Activated CD8-positive, alpha-beta memory T cell treated with anti-CD3 and anti-CD28 coated beads, Interleukin-2, amount 50 U/mL, for 24 hours (primary cell): ENCODE results near the gene ERCC5.

Experiments
- DNase-seq: peaks from one replicate; pipeline ENCODE4 v3.0.0-alpha.2; 2020; ENCODE audit errors: extremely low read depth

Gene ERCC5

DNA sequence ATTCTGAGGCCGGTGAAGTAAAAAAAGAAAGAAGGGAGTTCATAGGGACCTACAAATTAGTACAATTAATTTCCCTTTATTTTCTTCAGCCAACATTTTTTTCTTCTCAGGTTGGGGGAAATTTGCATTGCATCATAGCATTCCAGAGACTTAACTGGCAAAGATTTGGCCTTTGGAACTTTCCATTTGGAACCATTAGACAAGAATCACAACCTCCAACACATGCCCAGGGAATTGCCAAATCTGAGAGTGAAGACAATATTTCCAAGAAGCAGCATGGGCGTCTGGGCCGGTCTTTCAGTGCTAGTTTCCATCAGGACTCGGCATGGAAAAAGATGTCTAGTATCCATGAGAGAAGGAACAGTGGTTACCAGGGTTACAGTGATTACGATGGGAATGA lies 6.4 kb upstream of the ERCC5 start:
- DNase-seq: no peak

DNA sequence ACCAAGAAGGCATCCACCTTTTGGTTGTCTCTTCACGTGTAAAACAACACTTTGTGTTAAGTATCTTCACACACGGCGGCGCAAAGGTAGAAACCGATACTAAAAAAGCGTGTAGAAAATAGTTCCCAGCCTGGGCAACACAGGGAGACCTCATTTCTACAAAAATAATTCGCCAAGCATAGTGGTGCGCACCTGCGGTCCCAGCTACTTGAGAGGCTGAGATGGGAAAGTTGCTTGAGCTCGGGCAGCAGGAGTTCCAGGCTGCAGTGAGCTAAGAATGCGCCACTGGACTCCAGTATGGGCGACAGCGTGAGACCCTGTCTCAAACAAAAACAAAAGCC lies 573 bp upstream of the ERCC5 start:
- no peak for DNase-seq

DNA sequence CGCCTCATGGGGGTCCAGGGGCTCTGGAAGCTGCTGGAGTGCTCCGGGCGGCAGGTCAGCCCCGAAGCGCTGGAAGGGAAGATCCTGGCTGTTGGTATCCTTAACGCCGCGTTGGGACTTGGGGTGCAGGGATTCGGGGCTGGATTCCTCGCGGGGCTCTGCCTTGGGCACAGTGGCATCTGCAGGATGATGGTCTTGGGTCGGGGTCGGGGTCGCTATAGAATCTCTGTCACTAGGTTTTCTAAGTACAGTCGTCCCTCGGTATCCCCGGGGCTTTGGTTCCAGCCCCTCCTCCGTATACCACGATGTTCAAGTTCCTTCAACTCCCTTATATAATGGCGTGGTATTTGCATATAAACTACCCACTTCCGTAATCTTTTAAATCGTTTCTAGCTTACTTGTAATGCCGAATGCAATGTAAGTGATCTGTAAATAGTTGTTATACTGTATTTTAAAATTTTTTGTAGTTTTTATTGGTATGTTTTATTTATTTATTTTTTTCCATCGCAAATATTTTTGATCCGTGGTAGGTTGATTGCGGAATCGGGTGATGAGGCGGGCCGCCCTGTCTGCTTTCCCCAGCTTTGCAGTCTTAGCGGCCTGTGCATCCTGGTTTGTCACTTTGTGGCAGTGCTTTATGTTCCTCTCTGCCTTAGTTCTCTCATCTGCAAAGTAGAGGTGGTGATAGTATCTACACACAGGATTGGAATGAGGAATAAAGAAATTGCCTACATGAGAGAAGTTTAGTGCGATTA lies 606 bp downstream of the ERCC5 start:
- peak; percentile 8 for DNase-seq

DNA sequence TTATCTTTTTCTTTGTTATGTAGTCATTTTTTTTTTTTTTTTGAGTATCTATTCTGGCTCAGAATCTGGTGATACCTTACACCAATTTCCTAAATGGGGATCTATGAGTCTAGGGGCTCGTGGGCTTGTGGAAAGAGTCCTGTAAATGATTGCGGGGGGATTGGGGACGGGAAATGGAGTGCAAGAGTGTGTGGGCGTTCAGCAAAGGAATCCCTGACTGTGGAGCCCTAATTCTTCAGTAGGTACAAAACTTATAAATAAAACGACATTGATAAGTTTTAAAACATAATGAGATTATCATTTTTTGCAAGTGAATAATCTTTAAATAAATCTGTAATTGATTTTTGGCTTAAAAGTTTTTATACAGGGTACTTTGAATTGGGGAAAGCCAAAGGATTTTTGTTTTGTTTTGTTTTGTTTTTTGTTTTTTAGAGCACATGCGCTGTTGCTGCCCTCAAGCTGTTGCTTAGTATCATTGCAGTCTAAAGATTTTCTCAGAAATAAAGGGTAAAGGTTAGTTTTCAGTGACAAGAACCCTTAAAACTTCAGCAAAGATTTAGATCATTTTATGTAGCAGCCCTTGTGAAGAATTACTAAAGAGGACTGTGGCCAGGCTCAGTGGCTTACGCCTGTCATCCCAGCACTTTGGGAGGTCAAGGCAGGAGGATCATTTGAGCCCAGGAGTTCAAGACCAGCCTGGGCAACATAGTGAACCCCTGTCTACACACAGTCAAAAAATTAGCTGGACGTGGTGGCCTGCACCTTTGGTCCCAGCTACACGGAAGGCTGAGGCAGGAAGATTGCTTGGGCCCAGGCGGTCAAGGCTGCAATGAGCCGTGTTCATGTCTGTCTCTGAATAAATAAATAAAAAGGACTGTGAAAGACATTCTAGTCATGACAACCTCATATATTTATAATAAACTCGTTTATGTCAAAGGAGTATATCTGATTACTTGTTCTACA lies 1.7 kb downstream of the ERCC5 start:
- no peak for DNase-seq

DNA sequence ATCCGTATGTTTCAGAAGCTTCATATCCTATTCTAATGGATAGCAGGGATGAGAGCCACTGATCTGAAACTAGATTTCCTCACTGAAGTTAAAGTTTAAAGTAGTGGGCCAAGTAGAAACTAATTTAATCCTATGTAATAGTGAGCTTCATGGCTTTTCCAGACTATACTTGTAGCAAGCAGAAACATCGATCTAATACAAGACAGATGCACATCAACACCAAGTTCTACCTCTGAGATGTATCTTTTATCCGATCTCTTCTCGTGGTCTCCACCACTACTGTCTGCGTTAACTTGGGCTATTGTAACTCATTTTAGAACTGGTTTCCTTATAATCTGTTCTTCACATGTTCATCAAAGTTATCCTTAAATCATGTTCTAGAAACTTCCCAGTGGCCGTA lies 3.1 kb downstream of the ERCC5 start:
- no peak for DNase-seq

DNA sequence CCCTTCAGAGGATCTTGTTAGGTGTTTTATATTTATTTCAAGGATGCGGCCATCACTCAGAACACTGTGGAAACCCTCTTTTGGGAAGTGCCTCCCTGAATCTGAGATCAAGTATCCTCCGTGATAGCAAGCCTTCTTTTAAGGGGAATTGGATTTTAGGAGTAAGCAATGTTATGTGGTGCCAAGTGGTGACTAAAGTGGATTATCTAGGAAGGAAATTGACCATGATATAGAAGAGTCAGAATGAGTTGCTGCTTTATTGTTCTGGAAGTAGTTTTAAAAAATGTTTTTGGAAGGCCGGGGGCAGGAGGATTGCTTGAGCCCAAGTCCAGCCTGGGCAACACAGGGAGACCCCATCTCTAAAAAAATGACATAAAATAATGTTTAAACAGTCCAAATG lies 6.7 kb downstream of the ERCC5 start:
- DNase-seq: no peak

DNA sequence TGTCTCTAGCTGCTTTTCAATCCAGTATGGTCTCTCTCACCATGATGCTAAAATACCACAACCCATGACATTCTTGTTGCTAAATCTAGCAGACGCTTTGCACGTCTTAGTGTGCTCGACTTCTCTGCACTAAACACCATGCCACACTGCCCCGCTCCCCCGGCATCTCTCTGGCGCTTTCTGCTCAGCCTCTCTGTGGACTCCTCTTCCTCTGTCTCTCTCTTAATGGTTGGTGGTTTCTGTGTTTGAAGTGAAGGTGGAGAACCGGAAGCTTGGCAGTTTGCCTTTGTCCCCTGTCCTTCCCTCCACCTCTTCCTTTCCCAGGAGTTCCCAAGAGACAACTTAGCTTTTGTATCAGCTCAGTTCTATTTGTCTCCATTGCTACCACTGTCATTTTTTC lies 8.8 kb downstream of the ERCC5 start:
- DNase-seq: no peak

DNA sequence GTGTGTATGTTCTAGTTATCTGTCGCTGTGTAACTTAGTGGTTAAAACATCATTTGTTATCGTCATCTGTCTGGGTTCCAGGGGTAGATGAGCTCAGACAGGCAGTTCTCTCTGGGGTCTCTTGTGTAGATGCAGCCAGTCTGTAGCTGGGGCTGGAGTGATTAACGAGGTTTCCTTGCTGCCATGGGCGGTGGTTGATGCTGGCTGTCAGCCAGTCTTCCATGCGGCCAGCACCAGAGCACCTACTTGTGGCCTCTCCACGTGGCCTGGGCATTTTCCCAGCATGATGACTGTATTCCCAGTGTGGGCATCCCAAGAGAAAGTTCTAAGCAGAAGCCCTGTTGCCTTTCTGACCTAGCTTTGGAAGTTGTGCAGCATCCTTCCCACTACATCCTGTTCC lies 10.7 kb downstream of the ERCC5 start:
- no peak for DNase-seq

DNA sequence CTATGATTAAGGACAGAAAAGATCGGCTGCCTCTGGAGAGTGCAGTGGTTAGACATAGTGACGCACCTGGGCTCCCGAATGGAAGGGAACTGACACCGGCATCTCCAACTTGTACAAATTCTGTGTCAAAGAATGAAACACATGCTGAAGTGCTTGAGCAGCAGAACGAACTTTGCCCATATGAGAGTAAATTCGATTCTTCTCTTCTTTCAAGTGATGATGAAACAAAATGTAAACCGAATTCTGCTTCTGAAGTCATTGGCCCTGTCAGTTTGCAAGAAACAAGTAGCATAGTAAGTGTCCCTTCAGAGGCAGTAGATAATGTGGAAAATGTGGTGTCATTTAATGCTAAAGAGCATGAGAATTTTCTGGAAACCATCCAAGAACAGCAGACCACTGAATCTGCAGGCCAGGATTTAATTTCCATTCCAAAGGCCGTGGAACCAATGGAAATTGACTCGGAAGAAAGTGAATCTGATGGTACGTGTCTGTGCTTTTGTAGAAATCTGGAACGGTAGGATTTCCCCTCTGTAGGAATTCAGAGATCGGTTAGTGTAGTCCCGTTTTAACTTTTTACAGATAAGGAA lies 16.9 kb downstream of the ERCC5 start:
- no peak for DNase-seq

DNA sequence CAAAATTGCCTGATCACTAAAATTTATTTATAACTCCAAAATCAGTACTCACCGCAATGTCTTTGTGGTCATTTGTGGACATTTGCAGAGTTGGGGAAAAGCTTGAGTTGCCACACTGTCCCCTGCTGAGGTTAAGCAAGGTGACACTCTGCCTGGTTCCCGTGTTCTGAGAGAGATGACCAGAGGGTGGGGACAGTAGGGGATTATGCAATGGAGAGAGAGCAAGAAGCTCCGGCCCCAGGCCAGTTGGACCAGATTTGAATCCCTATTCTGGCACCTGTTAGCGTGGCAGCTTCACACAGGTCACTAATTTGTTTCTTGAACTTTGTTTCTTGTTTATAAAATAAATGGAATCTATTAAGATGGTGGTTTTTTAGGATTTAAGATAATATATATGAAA lies 17.8 kb downstream of the ERCC5 start:
- DNase-seq: no peak

DNA sequence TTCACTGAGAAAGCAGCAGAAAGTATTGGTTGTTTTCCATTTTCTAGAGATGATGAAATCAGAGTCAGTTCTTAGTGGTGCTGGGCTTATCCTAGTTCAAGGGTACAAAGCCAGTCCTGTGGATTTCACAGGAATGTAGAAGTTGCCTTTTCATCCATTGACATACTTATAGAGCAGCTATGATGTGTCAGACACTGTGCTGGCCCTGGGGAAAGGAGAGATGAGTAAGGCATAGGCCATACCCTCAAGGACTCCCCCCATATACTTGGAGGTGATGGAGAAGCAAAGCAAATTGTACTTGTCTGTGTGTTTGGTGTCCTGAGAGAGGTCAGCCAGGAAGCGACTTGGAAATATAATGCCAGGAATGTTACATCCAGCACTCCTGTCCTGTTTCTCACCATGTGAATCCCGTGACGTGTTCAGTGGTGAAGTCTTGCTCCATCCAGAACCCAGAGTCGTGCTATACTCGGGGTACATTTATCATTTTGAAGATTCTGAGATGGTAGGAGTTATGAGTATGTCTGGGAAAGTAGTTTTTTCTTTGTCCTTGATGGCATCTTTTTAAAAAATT lies 22.6 kb downstream of the ERCC5 start:
- no peak for DNase-seq

DNA sequence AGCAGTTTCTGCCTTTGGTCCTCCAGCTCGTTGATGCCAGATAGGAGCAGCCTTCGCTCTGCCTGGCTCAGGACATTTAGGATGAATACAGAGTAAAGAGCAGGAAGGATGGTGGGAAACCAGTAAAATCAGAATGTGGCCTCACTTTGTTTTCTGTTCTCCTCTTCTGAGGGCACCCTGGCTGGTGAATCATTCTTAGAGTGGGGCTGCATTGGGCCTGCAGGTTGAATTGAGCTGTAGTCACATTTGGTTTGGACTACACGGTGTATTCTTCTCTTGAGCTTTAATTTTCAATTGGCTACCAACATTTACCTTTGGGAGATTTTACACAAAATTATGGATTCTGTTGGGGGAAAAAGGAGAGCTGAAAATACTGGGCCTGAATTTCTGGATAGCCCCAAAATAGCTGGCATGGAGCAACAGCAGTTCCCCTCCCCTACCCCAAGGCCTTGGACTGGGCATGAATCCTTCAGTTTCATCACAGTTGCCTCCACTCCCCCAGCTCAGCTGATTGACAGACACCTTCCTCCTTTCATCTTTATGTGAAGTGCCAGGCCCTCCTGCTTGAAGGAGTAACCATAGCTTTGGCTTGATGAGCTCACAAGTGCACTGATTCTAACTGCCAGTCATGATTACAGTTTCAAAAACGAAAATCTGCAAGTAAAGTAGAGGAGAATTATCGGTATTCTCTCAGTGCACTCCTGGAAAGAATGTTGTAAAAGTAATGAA lies 24.3 kb downstream of the ERCC5 start:
- no peak for DNase-seq

DNA sequence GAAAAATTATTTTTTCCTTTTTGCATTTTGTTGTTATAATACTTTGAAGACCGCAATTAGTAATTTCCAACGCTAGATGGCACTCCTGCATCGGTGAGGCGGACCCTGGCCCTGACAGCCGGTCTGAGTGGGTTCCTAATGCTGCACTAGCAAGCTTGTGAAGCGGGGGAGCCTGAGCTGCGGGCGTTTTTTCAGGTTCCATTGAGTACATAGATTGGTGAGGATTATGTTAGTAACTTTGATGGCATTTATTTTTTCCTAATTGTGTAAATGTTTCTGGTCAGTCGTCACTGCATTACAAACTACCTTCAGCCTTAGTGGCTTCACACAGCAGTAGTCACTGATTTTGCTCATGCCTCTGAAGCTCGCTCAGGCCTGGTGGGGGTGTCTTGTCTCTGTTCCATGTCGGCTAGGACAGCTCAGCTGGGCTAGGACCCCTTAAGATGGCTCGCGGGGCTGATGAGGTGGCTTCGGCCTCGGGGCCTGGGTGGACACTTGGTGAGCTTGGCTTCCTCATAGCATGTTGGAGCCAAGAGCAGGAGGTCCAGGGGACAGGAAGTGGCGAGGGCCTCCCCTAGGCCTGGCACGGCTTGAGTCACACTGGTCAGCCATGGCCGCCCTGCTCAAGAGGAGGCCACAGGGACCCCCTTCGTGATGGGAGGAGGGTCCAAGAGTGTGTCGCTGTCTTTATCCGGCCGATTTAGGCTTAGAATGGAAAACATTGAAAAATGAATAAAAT lies 25.0 kb downstream of the ERCC5 start:
- DNase-seq: no peak

DNA sequence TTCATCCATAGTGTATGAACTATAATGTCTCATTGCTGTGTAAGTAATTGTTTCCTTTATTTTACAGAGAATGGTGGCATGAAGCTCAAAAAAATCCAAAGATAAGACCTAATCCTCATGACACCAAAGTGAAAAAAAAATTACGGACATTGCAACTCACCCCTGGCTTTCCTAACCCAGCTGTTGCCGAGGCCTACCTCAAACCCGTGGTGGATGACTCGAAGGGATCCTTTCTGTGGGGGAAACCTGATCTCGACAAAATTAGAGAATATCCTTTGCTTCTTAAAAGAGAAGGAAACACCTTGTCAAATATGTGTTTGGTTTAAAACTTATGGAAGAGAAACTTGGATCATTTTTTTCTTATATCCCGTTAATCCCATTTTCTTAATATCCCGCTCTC lies 26.3 kb downstream of the ERCC5 start:
- DNase-seq: no peak

DNA sequence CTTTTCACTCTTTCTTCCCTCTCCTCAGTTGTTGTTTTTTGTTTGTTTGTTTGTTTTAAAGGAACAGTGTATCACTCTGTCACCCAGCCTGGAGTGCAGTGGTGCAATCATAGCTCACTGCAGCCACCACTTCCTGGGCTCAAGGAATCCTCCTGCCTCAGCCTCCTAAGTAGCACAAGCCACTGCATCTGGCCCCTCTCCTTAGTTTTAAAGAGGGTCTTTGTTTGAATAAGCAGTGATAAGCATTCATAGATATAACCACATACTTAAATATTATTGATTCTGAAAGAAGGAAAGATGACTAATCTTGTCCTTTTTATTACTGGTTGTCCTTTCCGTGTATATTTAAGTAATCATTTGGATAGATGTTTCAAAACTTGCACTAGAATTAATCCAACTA lies 26.7 kb downstream of the ERCC5 start:
- DNase-seq: no peak

DNA sequence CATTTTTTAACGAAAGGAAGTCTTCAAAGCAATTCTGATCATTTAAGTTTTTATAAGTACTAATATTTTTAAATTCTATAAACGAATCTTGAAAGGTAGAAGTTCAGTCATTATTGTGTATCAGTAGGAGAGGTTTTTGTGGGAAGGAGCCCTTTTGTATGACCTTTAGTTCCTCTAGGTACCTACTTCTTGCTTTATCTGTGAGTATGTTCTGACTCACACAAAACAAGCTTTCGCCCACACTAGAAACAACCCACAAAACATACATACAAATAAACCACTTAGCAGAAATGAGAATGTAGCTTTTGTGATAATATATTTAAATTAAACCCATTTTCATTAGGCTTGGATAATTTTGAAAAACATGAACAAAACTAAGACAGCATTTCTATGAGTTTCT lies 27.8 kb downstream of the ERCC5 start:
- no peak for DNase-seq

DNA sequence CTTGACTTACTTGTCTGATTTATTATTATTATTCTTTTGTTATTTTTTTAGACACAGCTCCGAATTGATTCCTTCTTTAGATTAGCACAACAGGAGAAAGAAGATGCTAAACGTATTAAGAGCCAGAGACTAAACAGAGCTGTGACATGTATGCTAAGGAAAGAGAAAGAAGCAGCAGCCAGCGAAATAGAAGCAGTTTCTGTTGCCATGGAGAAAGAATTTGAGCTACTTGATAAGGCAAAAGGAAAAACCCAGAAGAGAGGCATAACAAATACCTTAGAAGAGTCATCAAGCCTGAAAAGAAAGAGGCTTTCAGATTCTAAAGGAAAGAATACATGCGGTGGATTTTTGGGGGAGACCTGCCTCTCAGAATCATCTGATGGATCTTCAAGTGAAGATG lies 29.4 kb downstream of the ERCC5 start:
- DNase-seq: no peak

DNA sequence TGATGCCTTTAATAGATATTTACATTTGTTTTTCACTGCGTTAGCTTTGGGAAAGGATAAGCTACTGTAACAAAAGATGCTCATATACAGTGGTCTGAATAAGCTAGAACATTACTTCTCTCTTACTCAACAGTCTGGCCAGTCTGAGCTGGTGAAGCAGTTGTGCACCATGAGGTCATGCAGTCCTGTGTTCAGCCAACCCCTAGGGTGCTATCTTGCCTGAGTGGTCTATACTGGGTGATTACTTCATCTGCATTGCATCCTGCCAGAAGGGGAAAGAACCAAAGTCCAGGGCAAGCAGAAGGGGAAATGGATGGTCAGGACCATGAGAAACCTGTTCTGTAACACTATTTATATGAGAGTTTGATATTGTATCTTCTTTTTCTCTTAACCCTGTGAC lies 31.5 kb downstream of the ERCC5 start:
- no peak for DNase-seq

DNA sequence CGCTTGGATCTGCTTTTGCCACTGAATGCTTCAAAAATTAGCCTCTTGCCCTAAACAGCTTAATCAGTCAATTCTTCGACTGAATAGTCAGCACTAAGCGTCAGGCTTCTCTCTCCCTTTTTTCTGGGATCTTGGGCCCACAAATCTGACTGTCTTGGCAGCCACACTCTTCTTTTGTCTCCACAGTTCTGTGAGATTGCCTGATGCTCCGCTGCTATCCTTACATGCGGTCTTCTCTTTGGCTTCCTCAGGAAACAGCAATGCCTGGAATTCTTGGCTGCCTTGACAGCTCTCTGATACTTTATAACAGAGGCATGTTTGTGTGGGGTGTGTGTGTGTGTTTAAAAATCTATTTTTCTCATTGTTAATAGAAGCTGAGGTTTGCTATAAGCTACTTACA lies 32.6 kb downstream of the ERCC5 start:
- DNase-seq: no peak

DNA sequence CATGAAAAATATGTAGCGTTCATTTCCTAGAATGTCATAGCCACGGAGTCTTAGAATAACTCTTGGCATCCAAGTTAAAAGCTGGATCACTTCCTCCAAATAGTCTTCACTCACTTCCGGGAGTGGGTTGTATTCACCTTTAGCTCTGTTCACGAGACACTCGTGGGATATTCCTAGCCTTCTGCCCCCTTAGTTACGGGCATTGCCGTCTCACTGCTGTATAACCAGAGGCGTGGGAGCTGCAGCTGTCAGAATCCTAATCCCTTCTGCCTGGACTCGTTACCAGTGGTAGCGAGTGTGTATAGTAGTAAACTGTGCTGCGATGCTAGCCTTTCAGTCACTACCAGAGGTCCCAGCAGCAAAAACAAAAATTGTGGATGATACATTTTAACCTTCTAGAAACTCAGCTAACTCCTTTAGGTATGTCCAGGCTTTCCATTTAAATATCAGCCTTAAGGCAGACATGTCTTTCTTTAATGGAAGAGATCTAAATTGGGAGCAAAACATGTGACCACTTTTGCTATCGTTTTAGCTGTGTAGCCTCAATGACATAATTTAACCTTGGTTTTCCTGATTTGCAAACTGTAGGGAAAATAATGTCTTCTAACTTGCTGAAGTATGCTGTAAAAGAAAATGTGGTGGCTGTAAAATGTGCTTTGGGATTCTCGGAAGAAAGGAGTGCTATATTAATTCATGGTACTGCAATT lies 34.1 kb downstream of the ERCC5 start:
- no peak for DNase-seq
